Sigmoid colon (tissue), 4 donors: Measurements from ENCODE around the gene ERCC5.

Experiments
- EP300 ChIP-seq, 4 donors: sonication (generic); formaldehyde crosslinking; IDR thresholded peaks; one replicate each; pipeline ENCODE4 v1.6.1; 2017; ENCODE audit warnings: antibody characterized with exemption in 4 of 4
- POLR2A ChIP-seq, 2 donors: fragments of 450-650 bp; IDR thresholded peaks; one replicate each; pipeline ENCODE4 v1.6.1; 2016; ENCODE audit warnings: antibody characterized with exemption in 2 of 2, mild to moderate bottlenecking in 2 of 2, moderate library complexity in 2 of 2
- POLR2AphosphoS5 ChIP-seq, 4 donors: sonication (generic); formaldehyde crosslinking; IDR thresholded peaks; one replicate each; pipeline ENCODE4 v1.6.1; 2017; ENCODE audit warnings: antibody characterized with exemption in 4 of 4
- TF ChIP-seq, protein P1 (sequence below), 4 experiments: fragments of 450-650 bp in 3 of 4; fragments of 200-600 bp in 1 of 4; IDR thresholded peaks; one replicate each; pipeline ENCODE4 v1.5.1; 2016 to 2019; ENCODE audit warnings: antibody characterized with exemption in 4 of 4, mild to moderate bottlenecking in 3 of 4, moderate library complexity in 2 of 4

DNA sequence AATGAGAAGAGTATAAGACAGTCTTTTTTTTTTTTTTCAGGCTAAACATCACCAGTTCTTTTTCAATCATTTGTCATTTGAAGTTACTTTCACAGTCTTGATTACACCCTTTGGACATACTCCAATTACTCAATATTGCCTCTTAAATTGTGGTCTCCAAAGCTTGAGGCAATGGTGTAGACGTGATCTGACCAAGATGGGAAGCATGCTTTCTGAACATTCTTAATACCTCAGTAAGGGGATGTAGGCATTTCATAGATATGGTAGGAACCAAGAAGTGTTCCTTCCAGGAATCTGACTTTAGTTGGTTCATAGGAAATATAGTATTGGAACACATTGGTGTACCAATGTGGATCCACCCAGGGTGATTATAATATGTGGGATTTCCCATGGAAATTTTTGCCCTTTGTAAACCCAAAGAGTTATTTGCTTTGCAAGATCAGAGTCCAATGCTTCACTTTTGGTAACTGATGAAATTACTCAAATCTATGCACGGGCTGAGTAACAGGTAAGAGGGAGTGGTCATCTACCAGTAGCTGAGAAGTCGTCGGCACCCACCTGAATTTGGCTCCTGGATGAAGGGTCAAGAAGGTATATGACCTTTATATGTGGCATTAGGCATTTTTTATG is 62.2 kb downstream of the ERCC5 start:
- TF ChIP-seq, protein P1, sequence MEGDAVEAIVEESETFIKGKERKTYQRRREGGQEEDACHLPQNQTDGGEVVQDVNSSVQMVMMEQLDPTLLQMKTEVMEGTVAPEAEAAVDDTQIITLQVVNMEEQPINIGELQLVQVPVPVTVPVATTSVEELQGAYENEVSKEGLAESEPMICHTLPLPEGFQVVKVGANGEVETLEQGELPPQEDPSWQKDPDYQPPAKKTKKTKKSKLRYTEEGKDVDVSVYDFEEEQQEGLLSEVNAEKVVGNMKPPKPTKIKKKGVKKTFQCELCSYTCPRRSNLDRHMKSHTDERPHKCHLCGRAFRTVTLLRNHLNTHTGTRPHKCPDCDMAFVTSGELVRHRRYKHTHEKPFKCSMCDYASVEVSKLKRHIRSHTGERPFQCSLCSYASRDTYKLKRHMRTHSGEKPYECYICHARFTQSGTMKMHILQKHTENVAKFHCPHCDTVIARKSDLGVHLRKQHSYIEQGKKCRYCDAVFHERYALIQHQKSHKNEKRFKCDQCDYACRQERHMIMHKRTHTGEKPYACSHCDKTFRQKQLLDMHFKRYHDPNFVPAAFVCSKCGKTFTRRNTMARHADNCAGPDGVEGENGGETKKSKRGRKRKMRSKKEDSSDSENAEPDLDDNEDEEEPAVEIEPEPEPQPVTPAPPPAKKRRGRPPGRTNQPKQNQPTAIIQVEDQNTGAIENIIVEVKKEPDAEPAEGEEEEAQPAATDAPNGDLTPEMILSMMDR (IDR thresholded peaks at IDR 0.05), result no peak
- no peak for TF ChIP-seq POLR2A (IDR thresholded peaks at IDR 0.05)
- TF ChIP-seq POLR2AphosphoS5 (IDR thresholded peaks at IDR 0.05), result no peak
- TF ChIP-seq EP300 (IDR thresholded peaks at IDR 0.05), result no peak
